A549 treated with AZD9567 at 1 μM for 4 hours (cell line): Measurements from ENCODE around the gene ALG1L2. TPM values are rescaled to one million over a fixed set of nuclear protein-coding genes. Genes with fewer than 3 reads are reported as not detected.

Experiments
- total RNA-seq: library from RNA; stranded (reverse); fragments of 200-300 nt; extraction: Qiagen RNA extraction; gene quantifications from 5 replicates; pipeline ENCODE4 v1.2.3, GENCODE V29; 2022; ENCODE audit not compliant: insufficient read depth

The ALG1L2 gene
- total RNA-seq = not detected in 5 replicates

GRCh38 chr3:130081351-130081881, at the start of gene ALG1L2:
Gene ALG1L2 (plus strand): TSS chr3:130081831. CDS start chr3:130082017, 186 bp downstream.

Other genes with a start within 250 kb of the ALG1L2 start
- 8.3 to 66.2 TPM (median 10.2 TPM) in 5 replicates for gene TMCC1, start 188.1 kb upstream of the ALG1L2 start, total RNA-seq
- gene TRH, start 107.1 kb upstream of the ALG1L2 start, total RNA-seq = not detected in 5 replicates